Heart left ventricle (tissue), 13 donors: ENCODE results near the gene ALPL.

Experiments used
- POLR2A ChIP-seq, 2 donors: fragments of 450-650 bp; IDR thresholded peaks; one replicate each; pipeline ENCODE4 v1.6.1; 2017; ENCODE audit warnings: antibody characterized with exemption in 2 of 2, mild to moderate bottlenecking in 2 of 2, moderate library complexity in 2 of 2
- TF ChIP-seq, protein P1 (sequence below), 12 donors: fragments of 200-600 bp; sonication (generic) in 4 of 12; IDR thresholded peaks; one replicate each; pipeline versions ENCODE4 v1.5.0 to v1.8.0; 2018 to 2022; ENCODE audit warnings: antibody characterized with exemption in 12 of 12, mild to moderate bottlenecking in 5 of 12
- donor health status: ischemic (EF 13 %, LVEDD 7.1; RV severe dilation, severe dysfunction).
- donor health status: DM: no; HTN: yes; CAD: no.
- donor health status: DM: no; HTN: no; CAD: no.
- donor health status: ischemic (EF 25% LVEDD 6.9; RV normal size, moderate dysfunction).
- donor health status: ischemic (EF 25% LVEDD 5.7; RV mildly dilated, moderate dysfunction).
- donor health status: ischemic (EF 35%, LVEDD 5.7; RV mildly dilated, moderate dysfunction).
- donor health status: nonischemic (EF 11% LVEDD 7.7; RV severe dilation, severe dysfunction).
- donor health status: DM: yes; HTN: yes; CAD: no.
- donor health status: PGD.
- donor health status: ischemic (EF 29% LVEDD 5.4; RV normal size, mild dysfunction).
- donor health status: nonischemic (EF 23%, LVEDD 6.1; RV moderate dilation, normal function).

DNA sequence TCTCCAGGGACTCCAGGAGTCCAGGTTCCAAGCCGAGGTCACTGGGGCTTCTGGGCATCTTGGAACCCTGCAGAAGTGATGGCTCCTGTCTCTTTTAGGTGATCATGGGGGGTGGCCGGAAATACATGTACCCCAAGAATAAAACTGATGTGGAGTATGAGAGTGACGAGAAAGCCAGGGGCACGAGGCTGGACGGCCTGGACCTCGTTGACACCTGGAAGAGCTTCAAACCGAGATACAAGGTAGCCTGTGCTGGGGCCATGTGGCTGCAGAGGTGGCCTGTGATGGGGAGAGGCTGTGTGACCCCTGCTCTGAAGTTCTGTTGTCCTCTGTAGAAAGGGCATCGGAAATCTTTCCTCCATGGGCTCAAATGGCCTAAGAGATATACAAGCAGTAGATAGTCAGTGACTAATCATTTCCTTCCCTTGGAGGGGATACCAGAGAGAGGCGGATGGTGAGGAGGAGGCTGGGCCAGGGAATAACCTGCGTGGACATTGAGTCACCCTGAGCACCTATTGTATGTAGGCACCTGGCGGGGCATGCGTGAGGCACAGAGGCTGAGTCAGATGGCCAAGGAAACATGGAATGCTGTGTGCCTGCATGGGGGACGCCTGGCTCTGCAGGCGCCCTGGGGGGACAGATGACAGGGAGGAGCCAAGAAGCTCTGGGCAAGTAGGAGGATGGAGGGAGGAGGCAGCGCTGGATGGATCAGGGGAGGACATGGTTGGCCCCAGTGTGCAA lies 59.0 kb downstream of the ALPL start:
- TF ChIP-seq, protein P1, sequence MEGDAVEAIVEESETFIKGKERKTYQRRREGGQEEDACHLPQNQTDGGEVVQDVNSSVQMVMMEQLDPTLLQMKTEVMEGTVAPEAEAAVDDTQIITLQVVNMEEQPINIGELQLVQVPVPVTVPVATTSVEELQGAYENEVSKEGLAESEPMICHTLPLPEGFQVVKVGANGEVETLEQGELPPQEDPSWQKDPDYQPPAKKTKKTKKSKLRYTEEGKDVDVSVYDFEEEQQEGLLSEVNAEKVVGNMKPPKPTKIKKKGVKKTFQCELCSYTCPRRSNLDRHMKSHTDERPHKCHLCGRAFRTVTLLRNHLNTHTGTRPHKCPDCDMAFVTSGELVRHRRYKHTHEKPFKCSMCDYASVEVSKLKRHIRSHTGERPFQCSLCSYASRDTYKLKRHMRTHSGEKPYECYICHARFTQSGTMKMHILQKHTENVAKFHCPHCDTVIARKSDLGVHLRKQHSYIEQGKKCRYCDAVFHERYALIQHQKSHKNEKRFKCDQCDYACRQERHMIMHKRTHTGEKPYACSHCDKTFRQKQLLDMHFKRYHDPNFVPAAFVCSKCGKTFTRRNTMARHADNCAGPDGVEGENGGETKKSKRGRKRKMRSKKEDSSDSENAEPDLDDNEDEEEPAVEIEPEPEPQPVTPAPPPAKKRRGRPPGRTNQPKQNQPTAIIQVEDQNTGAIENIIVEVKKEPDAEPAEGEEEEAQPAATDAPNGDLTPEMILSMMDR (IDR thresholded peaks at IDR 0.05): no peak
- TF ChIP-seq POLR2A (IDR thresholded peaks at IDR 0.05): no peak
